Activated T-cell treated with anti-CD3 and anti-CD28 coated beads, Interleukin-2, amount 50 U/mL, for 24 hours (primary cell): Measurements from ENCODE around the gene ATP6V1B1.

Experiments used
- DNase-seq: peaks from one replicate; pipeline ENCODE4 v3.0.0-alpha.2; 2020
- H3K27ac Mint-ChIP-seq: 2 replicates; pipeline ENCODE4 v1.8.0; 2020; ENCODE audit warnings: mild to moderate bottlenecking, mixed read lengths
- H3K27me3 Mint-ChIP-seq: 2 replicates; pipeline ENCODE4 v1.8.0; 2020; ENCODE audit warnings: mixed read lengths
- H3K36me3 Mint-ChIP-seq: 2 replicates; pipeline ENCODE4 v1.8.0; 2020; ENCODE audit warnings: low read depth, mixed read lengths
- H3K4me1 Mint-ChIP-seq: 2 replicates; pipeline ENCODE4 v1.8.0; 2020; ENCODE audit warnings: low read depth, mixed read lengths
- H3K4me3 Mint-ChIP-seq: 2 replicates; pipeline ENCODE4 v1.8.0; 2020; ENCODE audit warnings: mild to moderate bottlenecking, moderate library complexity, mixed read lengths
- H3K9me3 Mint-ChIP-seq: 2 replicates; pipeline ENCODE4 v1.8.0; 2020; ENCODE audit warnings: mixed read lengths

The ATP6V1B1 gene

GRCh38 chr2:70935468-70936164, at the start of gene ATP6V1B1:
Gene ATP6V1B1 (plus strand): TSS chr2:70935900. CDS start chr2:70935955, 55 bp downstream.
- Mint-ChIP-seq H3K4me1 (no peaks in the 10 kb centered on the region), H3K27me3 (peaks cover 18% of the 10 kb centered on the region), H3K36me3 (no peaks in the 10 kb centered on the region), H3K9me3 (no peaks in the 10 kb centered on the region), H3K27ac (no peak within 1 kb of the TSS), H3K4me3 (no peak within 1 kb of the TSS)
- DNase-seq, result no peak

DNA sequence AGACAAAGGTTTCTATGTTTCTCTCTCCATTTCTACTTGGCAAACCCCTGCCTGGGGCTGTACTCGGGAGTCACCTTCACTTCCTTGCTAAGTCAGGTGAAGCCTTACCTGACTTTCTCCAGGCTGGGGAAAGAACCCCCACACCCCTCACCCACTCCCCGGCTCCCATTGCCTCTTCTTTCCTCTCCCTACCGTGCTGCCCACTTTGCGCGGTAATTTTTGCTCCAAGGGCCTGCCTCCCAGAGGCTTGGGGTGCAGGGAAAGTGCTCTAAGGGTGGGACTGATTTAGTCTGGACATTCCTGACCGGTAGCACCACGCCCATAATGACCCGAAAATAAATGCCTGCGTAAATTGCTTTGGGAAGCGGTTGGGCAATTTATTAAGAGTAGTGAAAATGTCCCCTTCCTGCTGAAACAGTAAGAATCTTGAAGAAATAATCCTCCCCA, 49.1 kb upstream of the ATP6V1B1 start:
- Mint-ChIP-seq H3K27ac (no peak overlapping the region), H3K4me1 (peaks cover 26% of the 10 kb centered on the region), H3K4me3 (no peak overlapping the region), H3K36me3 (no peaks in the 10 kb centered on the region), H3K27me3 (peaks cover 93% of the 10 kb centered on the region), H3K9me3 (no peaks in the 10 kb centered on the region)
- DNase-seq, result peak; percentile 29

DNA sequence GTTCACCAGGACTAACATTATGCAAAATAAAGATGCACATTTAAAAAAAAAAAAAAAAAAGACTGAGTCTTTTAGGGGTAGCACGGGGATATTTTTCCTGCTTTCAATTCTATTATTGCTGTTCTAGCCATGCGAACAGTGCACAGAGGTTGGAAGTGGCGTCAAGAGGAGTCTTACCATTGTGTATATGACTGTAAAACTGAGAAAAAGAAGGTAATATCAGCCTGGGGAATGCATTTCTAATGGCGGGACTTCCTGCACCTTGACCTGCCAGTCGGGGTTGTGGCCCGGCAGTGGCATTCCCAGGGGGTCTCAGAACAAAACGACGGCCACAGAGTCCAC, 48.5 kb upstream of the ATP6V1B1 start:
- no peaks in the 10 kb centered on the region for H3K36me3 Mint-ChIP-seq
- H3K4me3 Mint-ChIP-seq, result peak overlapping the region; percentile 68
- H3K4me1 Mint-ChIP-seq, result peaks cover 26% of the 10 kb centered on the region
- no peak for DNase-seq
- H3K27me3 Mint-ChIP-seq, result peaks cover 93% of the 10 kb centered on the region
- no peak overlapping the region for H3K27ac Mint-ChIP-seq
- H3K9me3 Mint-ChIP-seq, result no peaks in the 10 kb centered on the region

DNA sequence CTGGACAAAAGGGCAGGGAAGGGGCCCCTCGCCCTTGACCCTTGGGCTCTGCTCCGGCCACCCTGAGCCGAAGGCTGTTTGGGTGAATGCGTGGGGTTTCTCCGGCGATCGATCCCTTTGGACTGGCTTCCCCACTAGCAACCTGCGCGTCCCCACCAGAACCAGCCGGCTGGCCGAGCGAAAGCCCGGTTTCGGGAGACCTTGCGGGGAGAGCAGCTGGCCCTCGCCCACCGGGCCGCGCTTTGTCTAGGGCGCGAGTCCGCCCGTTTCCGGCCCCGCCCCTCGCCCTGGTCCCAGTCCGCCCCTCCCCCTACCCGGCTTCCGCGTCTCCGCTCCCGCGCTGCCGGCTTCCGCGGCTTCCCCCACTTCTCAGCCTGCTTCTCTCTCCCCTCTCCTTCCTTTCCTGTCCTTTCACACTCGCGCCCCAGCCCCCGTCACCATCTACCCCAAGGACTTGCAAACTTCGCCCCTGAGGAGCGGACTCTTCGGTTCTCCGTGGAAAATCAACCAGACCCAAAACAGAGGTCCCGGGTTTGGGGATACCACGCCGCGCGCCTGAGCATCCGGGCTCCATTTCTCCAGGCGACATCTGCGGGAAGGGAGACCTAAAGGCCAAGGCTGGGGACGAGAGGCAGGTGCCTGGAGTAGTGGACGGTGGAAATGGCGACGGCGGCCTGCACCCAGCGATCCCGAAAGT, 48.0 kb upstream of the ATP6V1B1 start:
- H3K27ac Mint-ChIP-seq, result no peak overlapping the region
- DNase-seq, result peak; percentile 50

GRCh38 chr2:70888366-70888922, 47.3 kb upstream of the ATP6V1B1 start:
- Mint-ChIP-seq H3K4me1 (peaks cover 26% of the 10 kb centered on the region), H3K27ac (no peak overlapping the region), H3K9me3 (no peaks in the 10 kb centered on the region), H3K36me3 (no peaks in the 10 kb centered on the region), H3K4me3 (peak overlapping the region; percentile 68), H3K27me3 (peaks cover 92% of the 10 kb centered on the region)
- peak; percentile 28 for DNase-seq

More for the DNA sequence above, 48.0 kb upstream of the ATP6V1B1 start:
- peaks cover 26% of the 10 kb centered on the region for H3K4me1 Mint-ChIP-seq
- H3K9me3 Mint-ChIP-seq, result no peaks in the 10 kb centered on the region
- H3K36me3 Mint-ChIP-seq, result no peaks in the 10 kb centered on the region
- H3K4me3 Mint-ChIP-seq, result peak overlapping the region; percentile 68
- H3K27me3 Mint-ChIP-seq, result peaks cover 94% of the 10 kb centered on the region

- H3K27ac Mint-ChIP-seq, result peak overlapping the region; percentile 71
- H3K4me3 Mint-ChIP-seq, result peak overlapping the region; percentile 68
- DNase-seq, result peak; percentile 32
- H3K27me3 Mint-ChIP-seq, result peaks cover 93% of the 10 kb centered on the region
- H3K36me3 Mint-ChIP-seq, result no peaks in the 10 kb centered on the region
- peaks cover 26% of the 10 kb centered on the region for H3K4me1 Mint-ChIP-seq
- H3K9me3 Mint-ChIP-seq, result no peaks in the 10 kb centered on the region
Observed at GRCh38 chr2:70888923-70889715, 46.6 kb upstream of the ATP6V1B1 start.

DNA sequence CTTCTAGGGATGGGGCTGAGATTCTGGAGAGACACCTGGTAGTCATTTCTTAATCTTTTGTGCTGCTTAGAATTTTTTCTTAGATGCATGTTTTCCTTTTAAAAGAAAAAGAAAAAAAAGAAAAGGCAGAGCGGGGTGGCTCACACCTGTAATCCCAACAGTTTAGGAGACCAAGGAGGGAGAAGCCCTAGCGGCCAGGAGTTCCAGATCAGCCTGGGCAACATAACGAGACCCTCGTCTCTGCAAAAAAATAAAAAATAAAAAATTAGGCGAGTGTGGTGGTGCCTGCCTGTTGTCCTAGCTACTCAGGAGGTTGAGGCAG, 46.0 kb upstream of the ATP6V1B1 start:
- H3K36me3 Mint-ChIP-seq, result no peaks in the 10 kb centered on the region
- no peak overlapping the region for H3K4me3 Mint-ChIP-seq
- H3K27ac Mint-ChIP-seq, result no peak overlapping the region

DNA sequence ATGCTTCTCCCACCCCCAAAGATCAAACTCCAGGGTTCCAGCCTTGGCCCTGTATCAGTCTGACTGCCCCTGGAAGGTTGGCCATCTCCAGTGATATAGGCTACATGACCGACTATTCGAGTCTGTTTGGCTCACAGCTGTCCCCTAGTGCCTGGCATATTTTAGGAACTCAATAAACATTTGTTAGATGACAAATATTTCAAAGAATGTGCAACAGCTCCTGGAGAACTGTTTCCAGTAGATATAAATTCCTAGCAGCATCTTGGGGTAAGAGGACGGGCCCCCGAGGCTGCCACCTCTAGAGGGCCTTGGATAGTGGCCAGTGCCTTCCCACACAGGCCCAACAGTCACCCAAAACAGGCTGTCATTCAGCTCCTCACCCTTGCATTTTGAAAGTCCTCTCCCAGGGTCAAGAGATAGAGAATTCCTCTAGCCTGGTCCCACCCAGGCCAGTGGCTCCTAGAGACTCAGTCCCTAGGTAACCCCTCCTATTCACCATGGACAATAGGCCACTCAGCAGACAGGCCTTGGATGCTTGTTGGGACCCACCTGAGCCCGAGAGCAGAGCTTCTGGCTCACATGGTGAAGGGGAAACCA, 45.1 kb upstream of the ATP6V1B1 start:
- DNase-seq, result no peak
- Mint-ChIP-seq H3K9me3 (no peaks in the 10 kb centered on the region), H3K4me1 (peaks cover 26% of the 10 kb centered on the region), H3K36me3 (no peaks in the 10 kb centered on the region), H3K27ac (no peak overlapping the region), H3K4me3 (no peak overlapping the region), H3K27me3 (peaks cover 92% of the 10 kb centered on the region)

More for the DNA sequence above, 46.0 kb upstream of the ATP6V1B1 start:
- Mint-ChIP-seq H3K9me3 (no peaks in the 10 kb centered on the region), H3K4me1 (peaks cover 26% of the 10 kb centered on the region), H3K27me3 (peaks cover 93% of the 10 kb centered on the region)
- no peak for DNase-seq

- Mint-ChIP-seq H3K4me1 (peaks cover 26% of the 10 kb centered on the region), H3K9me3 (no peaks in the 10 kb centered on the region), H3K4me3 (no peak overlapping the region), H3K27me3 (peaks cover 95% of the 10 kb centered on the region), H3K36me3 (no peaks in the 10 kb centered on the region), H3K27ac (no peak overlapping the region)
- DNase-seq, result no peak
Observed at GRCh38 chr2:70891572-70892357, 43.9 kb upstream of the ATP6V1B1 start.

DNA sequence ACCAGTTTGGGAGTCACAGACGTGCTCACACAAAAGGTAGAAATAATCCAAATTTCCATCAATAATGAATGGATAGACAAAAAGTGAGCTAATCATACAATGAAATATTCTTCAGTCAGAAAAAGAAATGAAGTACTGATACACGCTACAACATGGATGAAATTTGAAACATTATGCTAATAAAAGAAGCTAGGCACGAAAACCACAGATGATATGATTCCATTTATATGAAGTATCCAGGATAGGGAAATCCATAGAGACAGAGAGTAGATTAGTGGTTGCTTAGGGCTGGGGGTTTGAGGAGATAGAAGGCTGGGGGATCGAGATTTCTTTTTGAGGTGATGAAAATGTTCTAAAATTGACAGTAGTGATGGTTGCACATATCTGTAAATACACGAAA, 43.0 kb upstream of the ATP6V1B1 start:
- Mint-ChIP-seq H3K4me1 (peaks cover 24% of the 10 kb centered on the region), H3K27ac (no peak overlapping the region), H3K27me3 (peaks cover 95% of the 10 kb centered on the region), H3K36me3 (no peaks in the 10 kb centered on the region), H3K9me3 (no peaks in the 10 kb centered on the region), H3K4me3 (no peak overlapping the region)
- DNase-seq, result no peak

GRCh38 chr2:70893186-70893585, 42.5 kb upstream of the ATP6V1B1 start:
- H3K27ac Mint-ChIP-seq, result no peak overlapping the region
- H3K9me3 Mint-ChIP-seq, result no peaks in the 10 kb centered on the region
- peaks cover 20% of the 10 kb centered on the region for H3K4me1 Mint-ChIP-seq
- no peak for DNase-seq
- H3K36me3 Mint-ChIP-seq, result no peaks in the 10 kb centered on the region
- peaks cover 95% of the 10 kb centered on the region for H3K27me3 Mint-ChIP-seq
- no peak overlapping the region for H3K4me3 Mint-ChIP-seq

DNA sequence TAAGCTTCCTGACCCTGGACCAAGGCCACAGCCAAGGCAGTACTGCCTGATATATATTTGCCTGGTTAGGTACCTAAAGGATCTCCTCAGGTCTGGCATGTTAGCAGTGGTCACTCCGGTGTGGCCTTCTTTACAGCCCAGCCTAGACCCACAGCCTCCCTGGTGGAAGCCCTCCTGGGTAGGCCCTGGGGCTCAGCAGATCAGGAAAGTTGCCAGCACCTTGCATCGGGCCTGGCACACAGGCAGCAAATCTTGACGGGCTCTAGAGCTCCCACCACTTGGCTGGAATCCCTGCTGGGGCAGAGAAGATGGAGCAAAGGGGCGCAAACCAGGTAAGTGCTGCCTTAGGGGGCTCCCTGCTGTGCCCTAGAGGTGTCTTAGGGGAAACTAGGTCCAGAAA, 40.9 kb upstream of the ATP6V1B1 start:
- no peak overlapping the region for H3K27ac Mint-ChIP-seq
- H3K27me3 Mint-ChIP-seq, result peaks cover 95% of the 10 kb centered on the region

DNA sequence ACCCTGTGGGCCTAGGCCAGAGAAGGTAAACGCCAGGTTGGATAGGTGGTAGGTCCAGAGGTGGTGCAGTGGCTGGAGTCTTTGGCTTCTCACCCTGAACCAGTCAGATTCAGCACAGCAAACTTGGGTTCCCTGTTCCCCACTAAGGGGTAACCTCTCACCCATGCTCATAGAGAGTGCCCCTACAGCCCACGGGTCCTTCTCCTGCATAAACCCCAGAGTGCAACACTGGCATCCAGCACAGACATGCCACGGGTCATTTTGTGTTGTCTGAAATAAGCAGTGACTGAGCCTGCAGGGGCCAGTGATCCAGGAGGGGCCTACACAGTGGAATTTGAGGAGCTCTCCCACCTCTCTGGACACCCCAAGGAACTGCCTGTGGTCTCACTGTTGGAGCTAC, 40.5 kb upstream of the ATP6V1B1 start:
- no peak overlapping the region for H3K27ac Mint-ChIP-seq
- H3K4me1 Mint-ChIP-seq, result peaks cover 18% of the 10 kb centered on the region
- H3K27me3 Mint-ChIP-seq, result peaks cover 95% of the 10 kb centered on the region
- DNase-seq, result peak; percentile 20
- H3K4me3 Mint-ChIP-seq, result no peak overlapping the region
- H3K36me3 Mint-ChIP-seq, result no peaks in the 10 kb centered on the region
- H3K9me3 Mint-ChIP-seq, result no peaks in the 10 kb centered on the region

More for the DNA sequence above, 40.9 kb upstream of the ATP6V1B1 start:
- Mint-ChIP-seq H3K4me3 (no peak overlapping the region), H3K4me1 (peaks cover 15% of the 10 kb centered on the region), H3K36me3 (no peaks in the 10 kb centered on the region), H3K9me3 (no peaks in the 10 kb centered on the region)
- DNase-seq, result peak; percentile 15
